GM06990 (cell line): ENCODE results near the gene FAM171A1.

Experiments used
- DNase-seq: peaks from one replicate; pipeline ENCODE4 v3.0.0-alpha.2; 2011; ENCODE audit not compliant: insufficient read length; ENCODE audit errors: extremely low read depth
- H3K27me3 ChIP-seq: replicated peaks from 2 replicates; pipeline ENCODE4 v1.6.0; 2011; ENCODE audit warnings: low read length; ENCODE audit not compliant: control insufficient read depth, insufficient read depth
- H3K36me3 ChIP-seq: 2 replicates; pipeline ENCODE4 v1.5.1; 2011; ENCODE audit warnings: low read length; ENCODE audit not compliant: control insufficient read depth, insufficient read depth
- H3K4me3 ChIP-seq: replicated peaks from 2 replicates; pipeline ENCODE4 v1.5.1; 2011; ENCODE audit warnings: low read depth, mild to moderate bottlenecking, control low read depth, low read length
- CTCF ChIP-seq: IDR thresholded peaks from 2 replicates; pipeline ENCODE4 v1.5.1; 2011; ENCODE audit warnings: low read length, control low read depth, mild to moderate bottlenecking, inconsistent platforms; ENCODE audit not compliant: insufficient read depth, poor library complexity, severe bottlenecking

Gene FAM171A1

GRCh38 chr10:15320118-15320517 is 51.0 kb downstream of the FAM171A1 start:
- no peak for DNase-seq
- Histone ChIP-seq H3K27me3 (0 out of 2 replicates have a peak, but pooled peaks cover 2% of the 10 kb centered on the region), H3K4me3 (no peak overlapping the region), H3K36me3 (no peaks in the 10 kb centered on the region)
- no peak for TF ChIP-seq CTCF

GRCh38 chr10:15316871-15317464 is 54.1 kb downstream of the FAM171A1 start:
- H3K36me3 ChIP-seq = no peaks in the 10 kb centered on the region
- no peak for TF ChIP-seq CTCF
- H3K4me3 ChIP-seq = no peak overlapping the region
- peaks cover 3% of the 10 kb centered on the region for H3K27me3 ChIP-seq
- no peak for DNase-seq

GRCh38 chr10:15316145-15316544 is 54.9 kb downstream of the FAM171A1 start:
- Histone ChIP-seq H3K27me3 (peaks cover 3% of the 10 kb centered on the region), H3K36me3 (no peaks in the 10 kb centered on the region), H3K4me3 (no peak overlapping the region)
- no peak for DNase-seq
- no peak for TF ChIP-seq CTCF

GRCh38 chr10:15315286-15315685 is 55.8 kb downstream of the FAM171A1 start:
- H3K4me3 ChIP-seq = no peak overlapping the region
- DNase-seq = no peak
- H3K27me3 ChIP-seq = peaks cover 3% of the 10 kb centered on the region
- no peak for TF ChIP-seq CTCF
- H3K36me3 ChIP-seq = no peaks in the 10 kb centered on the region

GRCh38 chr10:15314482-15315045 is 56.5 kb downstream of the FAM171A1 start:
- H3K36me3 ChIP-seq = no peaks in the 10 kb centered on the region
- no peak overlapping the region for H3K4me3 ChIP-seq
- H3K27me3 ChIP-seq = peaks cover 3% of the 10 kb centered on the region
- no peak for TF ChIP-seq CTCF
- DNase-seq = no peak
